Measurements from ENCODE around the gene SERPINB6.
"Not testable (repeated sequence)": the region's sequence is repeated elsewhere in the genome, so short reads cannot be mapped to it uniquely, and the experiment has no call there.

The SERPINB6 gene

DNA sequence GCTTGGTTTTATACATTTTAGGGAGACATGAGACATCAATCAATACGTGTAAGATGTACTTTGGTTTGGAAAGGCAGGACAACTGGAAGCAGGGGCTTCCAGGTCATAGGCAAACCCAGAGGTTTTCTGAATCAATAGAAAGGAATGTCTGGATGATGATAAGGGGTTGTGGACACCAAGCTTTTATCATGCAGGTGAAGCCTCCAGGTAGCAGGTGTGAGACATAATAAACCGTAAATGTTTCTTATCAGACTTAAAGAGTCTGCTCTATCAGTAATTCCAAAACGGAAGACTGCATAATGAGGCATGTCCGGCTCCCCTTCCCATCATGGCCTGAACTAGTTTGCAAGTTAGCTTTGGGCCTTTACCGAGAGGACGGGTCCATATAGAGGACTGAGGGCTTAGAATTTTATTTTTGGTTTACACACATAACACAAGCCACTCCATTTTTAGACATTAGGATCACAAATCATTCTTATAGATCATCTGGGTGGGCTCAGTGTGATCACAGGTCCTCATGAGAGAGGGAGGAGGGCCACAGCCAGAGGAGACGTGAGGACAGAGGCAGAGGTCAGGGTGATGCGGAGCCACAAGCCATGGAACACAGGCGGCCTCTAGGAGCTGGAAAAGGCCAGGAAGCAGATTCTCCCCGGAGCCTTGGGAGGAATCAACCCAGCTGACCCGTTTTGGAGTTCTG lies 57.6 kb downstream of the SERPINB6 start:
- DNase-seq (ENCODE audit: low read depth): no peak

DNA sequence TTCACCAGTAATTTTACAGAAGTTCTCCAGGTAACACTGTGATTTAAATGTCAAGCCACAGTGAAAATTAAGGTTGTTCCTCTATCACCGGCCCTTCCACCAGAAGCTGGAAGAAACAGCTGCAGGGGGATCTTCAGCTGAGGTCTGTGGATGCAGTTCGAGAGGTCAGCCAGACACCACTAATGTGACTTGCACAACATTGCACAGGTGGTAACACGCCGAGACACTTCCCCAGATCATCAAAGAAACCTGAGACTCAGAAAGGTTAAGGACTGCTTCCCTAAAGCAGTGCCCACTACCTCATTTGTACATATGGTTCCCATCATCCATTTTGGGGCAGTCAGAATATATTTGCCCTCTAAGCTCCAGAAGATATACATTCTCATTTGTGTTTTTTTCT lies 60.2 kb downstream of the SERPINB6 start:
- DNase-seq (ENCODE audit: low read depth): no peak

DNA sequence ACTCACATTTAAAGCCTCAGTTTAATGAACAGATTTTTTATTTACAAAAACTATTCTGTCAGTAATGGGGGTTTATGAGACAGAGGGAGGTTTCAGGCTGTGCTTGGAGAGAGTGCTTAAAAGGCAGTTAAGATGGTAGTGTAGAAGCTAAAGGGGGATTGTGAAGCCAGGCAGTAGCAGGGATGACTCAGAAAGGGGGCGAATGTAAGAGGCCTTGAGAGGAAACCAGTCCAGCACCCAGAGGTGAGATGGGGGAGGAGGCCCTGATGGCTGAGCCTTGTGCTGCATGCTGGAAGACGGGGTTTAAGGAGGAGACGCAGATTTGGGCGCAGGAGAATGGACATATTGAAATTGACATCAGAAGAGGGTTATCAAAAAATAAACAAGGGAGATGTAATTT lies 61.6 kb downstream of the SERPINB6 start:
- no peak for DNase-seq (ENCODE audit: low read depth)

DNA sequence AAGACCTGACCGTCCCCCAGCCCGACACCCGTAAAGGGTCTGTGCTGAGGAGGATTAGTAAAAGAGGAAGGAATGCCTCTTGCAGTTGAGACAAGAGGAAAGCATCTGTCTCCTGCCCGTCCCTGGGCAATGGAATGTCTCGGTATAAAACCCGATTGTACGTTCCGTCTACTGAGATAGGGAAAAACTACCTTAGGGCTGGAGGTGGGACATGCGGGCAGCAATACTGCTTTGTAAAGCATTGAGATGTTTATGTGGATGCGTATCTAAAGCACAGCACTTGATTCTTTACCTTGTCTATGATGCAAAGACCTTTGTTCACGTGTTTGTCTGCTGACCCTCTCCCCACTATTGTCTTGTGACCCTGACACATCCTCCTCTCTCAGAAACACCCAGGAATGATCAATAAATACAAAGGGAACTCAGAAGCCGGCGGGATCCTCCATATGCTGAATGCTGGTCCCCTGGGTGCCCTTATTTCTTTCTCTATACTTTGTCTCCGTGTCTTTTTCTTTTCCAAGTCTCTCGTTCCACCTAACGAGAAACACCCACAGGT lies 62.2 kb downstream of the SERPINB6 start:
- not testable (repeated sequence) for DNase-seq (ENCODE audit: low read depth)

DNA sequence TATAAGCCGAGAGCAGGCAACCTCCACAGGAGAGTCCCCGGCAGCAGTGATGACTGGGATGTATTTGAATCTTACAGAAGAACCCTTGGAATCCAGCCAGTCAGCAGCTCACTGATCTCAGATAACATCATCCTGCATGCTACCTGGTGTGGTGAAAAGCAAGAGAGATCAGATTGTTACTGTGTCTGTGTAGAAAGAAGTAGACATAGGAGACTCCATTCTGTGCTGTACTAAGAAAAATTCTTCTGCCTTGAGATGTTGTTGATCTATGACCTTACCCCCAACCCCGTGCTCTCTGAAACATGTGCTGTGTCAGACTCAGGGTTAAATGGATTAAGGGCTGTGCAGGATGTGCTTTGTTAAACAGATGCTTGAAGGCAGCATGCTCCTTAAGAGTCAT lies 62.9 kb downstream of the SERPINB6 start:
- DNase-seq (ENCODE audit: low read depth): not testable (repeated sequence)

DNA sequence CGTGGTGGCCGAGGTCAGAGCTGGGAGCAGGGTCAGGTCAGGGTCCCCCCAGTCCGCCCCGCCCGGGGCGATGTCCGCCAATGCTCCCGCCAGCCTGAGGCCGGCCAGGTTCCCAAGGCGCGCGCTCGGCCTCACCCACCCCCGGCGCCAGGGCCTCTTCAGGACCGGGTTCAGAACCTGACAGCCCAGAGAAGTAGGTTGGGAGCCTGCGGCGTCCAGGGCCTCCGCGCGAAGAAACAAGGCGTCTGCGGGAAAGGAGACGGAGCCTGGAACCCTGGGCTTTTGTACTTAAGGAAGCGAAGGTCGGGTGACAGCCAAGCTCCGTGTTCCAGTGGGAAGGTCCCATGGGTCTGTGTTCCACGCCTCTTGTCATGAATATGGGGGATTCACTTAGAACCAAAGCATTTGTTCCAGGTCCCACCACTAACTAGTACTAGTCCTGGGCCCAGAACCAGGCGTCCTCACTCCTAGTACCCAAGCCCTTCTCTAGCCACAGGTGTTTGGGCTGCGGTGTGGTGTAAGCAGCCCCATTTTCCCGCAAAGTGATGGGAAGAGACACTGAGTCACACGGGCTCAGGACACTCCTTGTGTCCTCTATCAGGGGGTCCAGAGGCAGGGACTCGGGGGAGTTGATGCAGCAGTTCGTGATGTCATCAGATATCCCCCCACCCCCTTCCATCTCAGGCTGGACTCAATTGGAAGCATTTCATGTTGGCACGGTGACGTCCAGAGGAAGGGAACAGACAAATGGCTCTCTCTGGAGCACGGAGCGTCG lies 67.8 kb downstream of the SERPINB6 start:
- DNase-seq (ENCODE audit: low read depth): not testable (repeated sequence)

DNA sequence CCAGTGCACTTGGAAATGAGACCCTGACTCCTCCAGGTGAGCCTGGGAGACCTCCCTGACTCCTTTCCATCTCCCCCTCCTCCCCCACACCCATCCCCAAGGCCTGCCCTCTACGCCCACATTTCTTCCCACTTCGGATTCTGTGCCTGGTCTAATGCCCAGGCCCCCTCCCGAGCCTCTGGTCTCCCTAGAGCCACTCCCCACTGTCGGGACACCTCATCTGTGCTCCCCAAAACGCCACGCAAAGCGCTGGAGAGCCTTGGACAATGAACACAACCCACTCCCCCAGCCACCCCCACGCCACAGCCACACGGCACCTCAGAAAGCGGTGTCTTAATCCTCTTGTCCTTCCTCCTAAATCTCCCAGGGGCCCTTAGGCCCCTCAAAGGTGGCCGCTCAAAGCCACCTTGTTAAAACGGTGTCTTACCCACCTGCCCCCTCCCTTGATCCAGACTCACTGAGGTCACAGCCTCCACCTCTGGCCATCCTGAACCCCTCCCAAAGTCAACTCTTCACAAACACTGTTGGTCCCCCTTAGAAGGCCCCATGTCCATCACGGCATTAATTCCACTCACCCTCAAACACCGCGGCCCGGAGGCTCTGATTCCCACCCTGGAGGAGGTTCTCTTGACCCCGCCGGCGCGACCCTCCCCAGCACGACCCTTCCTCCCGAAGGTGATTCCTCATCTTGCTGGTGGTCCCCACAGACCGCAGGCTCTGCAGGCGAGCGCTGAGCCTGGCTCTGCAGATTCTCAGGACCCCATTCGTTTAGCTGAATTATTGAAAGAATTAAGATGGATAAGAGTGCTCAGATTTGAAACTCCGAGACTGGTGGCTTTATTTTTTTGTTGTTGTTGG lies 69.5 kb downstream of the SERPINB6 start:
- not testable (repeated sequence) for DNase-seq (ENCODE audit: low read depth)

DNA sequence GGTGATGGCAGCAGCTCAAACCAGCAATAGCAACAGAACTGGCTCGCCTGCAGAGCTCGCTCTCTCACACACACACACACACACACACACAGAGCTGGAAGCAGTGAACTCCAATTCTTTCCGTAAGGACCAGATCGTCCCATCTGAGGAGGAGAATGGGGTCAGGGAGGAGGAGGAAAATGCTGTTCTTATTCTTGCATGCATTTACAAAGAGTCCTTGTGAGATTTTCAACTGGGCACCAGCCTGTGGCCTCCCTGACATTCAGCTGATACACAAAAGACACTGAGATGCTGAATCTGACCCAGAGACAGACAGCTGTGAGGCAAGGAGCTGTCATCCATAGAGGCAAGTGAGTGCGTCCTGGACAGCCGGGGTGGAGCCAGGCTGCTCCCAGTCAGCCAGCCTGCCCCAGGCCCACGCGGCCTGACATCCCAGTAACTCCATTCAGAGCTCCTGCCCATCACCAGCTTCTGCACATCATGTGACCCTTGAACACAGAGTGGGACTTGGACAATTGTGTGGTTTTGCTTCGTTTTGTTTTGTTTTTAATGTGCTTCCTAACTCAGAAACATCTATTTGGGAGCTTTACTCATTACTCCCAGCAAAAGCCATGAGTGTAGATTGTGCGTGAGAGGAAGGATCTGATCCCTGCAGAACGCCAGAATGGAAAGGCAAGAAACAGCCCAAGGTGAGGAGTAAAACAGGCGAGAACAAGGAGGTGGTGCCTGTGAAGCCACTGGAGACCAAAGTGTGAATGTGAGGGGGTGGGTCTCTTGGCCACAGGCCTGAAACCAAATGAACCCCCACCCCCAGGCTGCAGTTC lies 70.3 kb downstream of the SERPINB6 start:
- no peak for DNase-seq (ENCODE audit: low read depth)

DNA sequence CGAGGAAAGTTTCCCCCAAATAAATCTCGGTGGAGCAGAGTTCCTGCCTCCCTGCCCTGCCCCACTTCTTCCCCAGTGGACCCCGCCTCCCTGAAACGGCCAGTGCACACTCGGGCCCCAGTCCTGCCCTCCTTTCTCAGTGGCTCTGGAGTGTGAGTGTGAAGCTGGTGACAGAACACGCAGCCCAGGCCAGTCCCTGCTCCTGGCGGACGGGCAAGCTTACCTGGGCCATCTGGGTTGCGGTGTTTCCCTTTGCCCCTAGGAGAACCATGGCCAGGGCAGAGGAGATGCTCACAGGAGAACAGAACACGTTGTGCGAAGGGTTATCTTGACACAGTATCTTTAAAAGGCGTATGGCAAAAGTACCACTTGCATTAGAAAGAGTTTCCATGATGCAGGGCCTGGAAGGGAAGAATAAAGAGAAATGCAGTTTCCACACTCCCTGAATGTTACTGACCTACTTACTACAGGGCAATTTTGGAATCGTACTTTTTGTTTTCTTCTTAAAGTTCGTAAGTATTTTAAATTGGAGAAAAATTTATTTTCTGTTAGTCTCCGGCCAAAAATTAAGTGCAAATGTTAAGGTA lies 71.1 kb downstream of the SERPINB6 start:
- DNase-seq (ENCODE audit: low read depth): no peak

DNA sequence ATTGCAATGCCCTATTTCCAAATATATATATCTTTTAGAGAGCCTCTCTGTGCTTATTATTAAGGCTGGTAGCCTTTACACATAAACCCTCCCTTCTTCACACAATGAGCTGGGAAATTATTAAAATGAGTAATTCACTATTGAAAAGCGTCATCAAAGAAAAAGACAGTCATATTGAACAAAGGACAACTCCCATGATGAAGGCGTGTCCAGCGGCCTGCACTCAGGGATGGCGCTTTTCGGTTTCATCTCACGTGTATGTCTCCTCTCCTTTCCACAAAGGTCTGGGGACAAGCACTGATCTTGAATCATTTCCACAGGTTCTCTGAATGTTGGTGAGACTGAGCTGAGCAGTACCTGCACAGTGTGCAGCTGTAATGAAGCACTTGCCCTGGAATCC lies 71.8 kb downstream of the SERPINB6 start:
- DNase-seq (ENCODE audit: low read depth): no peak
